GM19372 (cell line): ENCODE data around the gene CLEC6A.
"Not testable (repeated sequence)": the region's sequence is repeated elsewhere in the genome, so short reads cannot be mapped to it uniquely, and the experiment has no call there.

Experiments used
- ATAC-seq: cut with Tn5 transposase; IDR thresholded peaks from one replicate; pipeline ENCODE4 v1.9.1; 2021; ENCODE audit warnings: mild to moderate bottlenecking, low read depth, moderate library complexity; ENCODE audit not compliant: unreplicated experiment

CLEC6A gene

GRCh38 chr12:8491646-8492530, 36.1 kb downstream of the CLEC6A start:
- no peak for ATAC-seq

GRCh38 chr12:8493084-8493483, 37.3 kb downstream of the CLEC6A start:
- peak; percentile 97 for ATAC-seq

GRCh38 chr12:8495671-8496070, 39.9 kb downstream of the CLEC6A start:
- not testable (repeated sequence) for ATAC-seq

- ATAC-seq: not testable (repeated sequence)
Observed at GRCh38 chr12:8496074-8496473, 40.3 kb downstream of the CLEC6A start.

- no peak for ATAC-seq
Observed at GRCh38 chr12:8499616-8500015, 43.9 kb downstream of the CLEC6A start.

GRCh38 chr12:8501720-8502119, 46.0 kb downstream of the CLEC6A start:
- no peak for ATAC-seq

- no peak for ATAC-seq
Observed at GRCh38 chr12:8504351-8504750, 48.6 kb downstream of the CLEC6A start.

GRCh38 chr12:8507596-8507995, 51.8 kb downstream of the CLEC6A start:
- no peak for ATAC-seq

GRCh38 chr12:8508223-8508622, 52.5 kb downstream of the CLEC6A start:
- no peak for ATAC-seq

- ATAC-seq: no peak
Observed at GRCh38 chr12:8508910-8509841, 53.4 kb downstream of the CLEC6A start.

- no peak for ATAC-seq
Observed at GRCh38 chr12:8513256-8513655, 57.5 kb downstream of the CLEC6A start, which contains the start of gene CLEC4D. Gene CLEC4D, plus strand, starts transcription at chr12:8513503. Its CDS starts 230 bp downstream, at chr12:8513733.

GRCh38 chr12:8517971-8518370, 62.2 kb downstream of the CLEC6A start:
- ATAC-seq: no peak

- no peak for ATAC-seq
Observed at GRCh38 chr12:8519171-8519570, 63.4 kb downstream of the CLEC6A start.

GRCh38 chr12:8527250-8528130, 71.7 kb downstream of the CLEC6A start:
- no peak for ATAC-seq
